ENCODE data around the gene BMP6.

Gene BMP6

GRCh38 chr6:7707787-7708186 lies 18.1 kb upstream of the BMP6 start:
- DNase-seq (ENCODE audit: insufficient read length, low spot score) (no peak), FAIRE-seq (no peak)

- DNase-seq (ENCODE audit: insufficient read length, low spot score) (no peak), FAIRE-seq (no peak)
These were observed 6.5 kb upstream of the BMP6 start for GRCh38 chr6:7719364-7719850.

GRCh38 chr6:7720346-7720745 lies 5.6 kb upstream of the BMP6 start:
- FAIRE-seq (no peak), DNase-seq (ENCODE audit: insufficient read length, low spot score) (no peak)

- DNase-seq (ENCODE audit: insufficient read length, low spot score) (no peak), FAIRE-seq (no peak)
These were observed 4.2 kb upstream of the BMP6 start for GRCh38 chr6:7721649-7722048.

- FAIRE-seq, result peak; percentile 91
- DNase-seq (ENCODE audit: insufficient read length, low spot score), result peak; percentile 20
These were observed 2.9 kb upstream of the BMP6 start for GRCh38 chr6:7723041-7723447.

- FAIRE-seq (no peak), DNase-seq (ENCODE audit: insufficient read length, low spot score) (no peak)
These were observed 2.3 kb upstream of the BMP6 start for GRCh38 chr6:7723554-7723953.

GRCh38 chr6:7725412-7725811 lies 487 bp upstream of the BMP6 start:
- FAIRE-seq (no peak), DNase-seq (ENCODE audit: insufficient read length, low spot score) (no peak)

GRCh38 chr6:7726416-7727085 lies 652 bp downstream of the BMP6 start:
- peak; percentile 46 for DNase-seq (ENCODE audit: insufficient read length, low spot score)
- FAIRE-seq, result no peak

GRCh38 chr6:7727086-7727945 lies 1.4 kb downstream of the BMP6 start:
- FAIRE-seq (no peak), DNase-seq (ENCODE audit: insufficient read length, low spot score) (peak; percentile 31)

GRCh38 chr6:7727946-7728854 lies 2.3 kb downstream of the BMP6 start:
- DNase-seq (ENCODE audit: insufficient read length, low spot score), result peak; percentile 18
- no peak for FAIRE-seq

GRCh38 chr6:7728855-7729590 lies 3.1 kb downstream of the BMP6 start:
- FAIRE-seq (no peak), DNase-seq (ENCODE audit: insufficient read length, low spot score) (no peak)

GRCh38 chr6:7730001-7730783 lies 4.3 kb downstream of the BMP6 start:
- FAIRE-seq (no peak), DNase-seq (ENCODE audit: insufficient read length, low spot score) (no peak)

GRCh38 chr6:7730784-7731227 lies 4.9 kb downstream of the BMP6 start:
- FAIRE-seq, result no peak
- DNase-seq (ENCODE audit: insufficient read length, low spot score), result no peak

- DNase-seq (ENCODE audit: insufficient read length, low spot score), result no peak
- FAIRE-seq, result no peak
These were observed 5.4 kb downstream of the BMP6 start for GRCh38 chr6:7731294-7731693.

GRCh38 chr6:7732228-7732627 lies 6.3 kb downstream of the BMP6 start:
- no peak for DNase-seq (ENCODE audit: insufficient read length, low spot score)
- no peak for FAIRE-seq

GRCh38 chr6:7734707-7735383 lies 8.9 kb downstream of the BMP6 start:
- FAIRE-seq, result no peak
- no peak for DNase-seq (ENCODE audit: insufficient read length, low spot score)

- DNase-seq (ENCODE audit: insufficient read length, low spot score) (no peak), FAIRE-seq (no peak)
These were observed 11.2 kb downstream of the BMP6 start for GRCh38 chr6:7737106-7737505.

- DNase-seq (ENCODE audit: insufficient read length, low spot score), result no peak
- FAIRE-seq, result no peak
These were observed 12.0 kb downstream of the BMP6 start for GRCh38 chr6:7737867-7738266.

- no peak for FAIRE-seq
- no peak for DNase-seq (ENCODE audit: insufficient read length, low spot score)
These were observed 16.4 kb downstream of the BMP6 start for GRCh38 chr6:7742223-7742785.
